Activated CD4-positive, alpha-beta T cell treated with anti-CD3 and anti-CD28 coated beads, Interleukin-10, Interleukin-2, amounts not matched to agents 100 ng/mL and 50 ng/mL, durations not matched to agents 16 hours and 8 hours (primary cell): Measurements from ENCODE around the gene GXYLT2.

ENCODE experiments used
- DNase-seq: peaks from one replicate; pipeline ENCODE4 v3.0.0-alpha.2; 2020

GXYLT2 gene

DNA sequence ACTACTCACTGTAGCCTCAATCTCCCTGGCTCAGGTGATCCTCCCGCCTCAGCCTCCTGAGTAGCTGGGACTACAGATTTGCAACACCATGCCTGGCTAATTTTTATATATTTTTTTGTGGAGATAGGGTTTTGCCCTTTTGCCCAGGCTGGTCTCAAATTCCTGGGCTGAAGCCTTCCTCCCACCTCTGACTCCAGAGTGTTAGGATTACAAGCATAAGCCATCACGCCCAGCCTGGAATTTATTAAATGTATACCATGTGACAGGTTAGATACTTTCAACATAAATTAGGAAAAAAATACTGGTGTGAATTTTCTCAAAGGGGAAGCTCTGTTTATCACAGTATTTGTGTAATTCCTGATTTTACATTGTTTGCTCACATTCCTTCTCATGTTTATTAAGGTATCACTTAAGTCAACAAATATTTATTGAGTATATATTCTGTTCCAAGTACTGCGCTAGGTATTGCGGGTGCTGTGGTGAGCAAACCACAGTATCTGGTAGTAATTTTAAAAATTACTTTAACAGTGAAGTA lies 133.5 kb downstream of the GXYLT2 start:
- no peak for DNase-seq

DNA sequence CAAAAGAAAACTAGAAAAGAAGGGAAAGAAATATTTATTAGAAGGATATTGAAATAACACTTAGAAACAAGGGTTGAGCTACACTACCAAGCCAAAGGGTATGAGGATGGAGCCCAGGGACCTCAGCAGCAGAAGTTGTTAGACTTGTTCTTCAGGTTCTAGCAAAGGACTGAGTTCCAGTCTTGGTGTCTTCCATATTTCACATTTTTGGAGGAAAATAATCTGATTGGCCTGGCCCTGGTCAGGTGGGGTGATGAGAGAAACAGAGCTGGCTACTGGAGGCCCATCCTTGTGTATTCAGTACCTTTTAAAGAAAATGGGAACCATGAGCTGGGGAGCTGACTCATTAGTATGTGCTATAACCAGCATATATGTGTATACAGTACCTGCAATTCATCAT lies 137.0 kb downstream of the GXYLT2 start:
- DNase-seq: no peak

DNA sequence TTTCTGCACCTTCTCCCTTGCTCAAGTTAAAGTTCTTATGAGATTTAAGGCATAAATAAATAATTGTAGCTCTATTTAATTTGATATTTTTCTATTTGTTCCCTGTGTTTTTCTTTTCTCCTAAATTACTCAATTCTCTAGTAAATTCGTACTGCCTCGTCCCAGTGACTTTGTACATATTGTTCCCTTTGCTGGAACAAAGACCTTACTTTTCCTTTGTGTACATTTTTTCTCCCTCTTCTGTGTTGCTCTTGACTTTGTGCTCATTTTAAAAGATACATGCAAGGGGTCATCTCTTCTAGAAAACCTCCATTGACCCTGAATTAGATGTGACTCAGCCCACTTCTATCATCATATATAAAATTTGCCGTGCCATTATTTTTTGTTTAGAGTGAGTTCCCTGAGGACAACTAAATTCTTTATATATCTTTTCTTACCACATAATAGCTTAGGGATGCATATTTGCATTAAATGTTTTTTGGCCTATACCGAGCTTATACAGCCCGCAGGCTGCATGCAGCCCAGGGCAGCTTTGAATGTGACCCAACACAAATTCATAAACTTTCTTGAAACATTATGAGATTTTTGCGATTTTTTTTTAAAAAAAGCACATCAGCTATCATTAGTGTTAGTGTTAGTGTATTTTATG lies 138.4 kb downstream of the GXYLT2 start:
- DNase-seq: no peak
